Liver (tissue), 3 donors: ENCODE results near the gene ADA.

Experiments used
- HNF4G ChIP-seq: IDR thresholded peaks from 2 replicates; pipeline ENCODE4 v1.6.1; 2016; ENCODE audit warnings: antibody characterized with exemption
- TAF1 ChIP-seq: conservative IDR thresholded peaks from 2 replicates; pipeline ENCODE4 v1.6.1; 2016; ENCODE audit warnings: antibody characterized with exemption, mild to moderate bottlenecking
- TF ChIP-seq, protein P1 (sequence below): fragments of 150-350 bp; IDR thresholded peaks from 2 replicates; pipeline ENCODE4 v1.5.1; 2017; ENCODE audit warnings: improper control_type of control experiment, low read depth, low read length; ENCODE audit not compliant: missing input control
- donor health status: healthy.
- donor health status: healthy.

DNA sequence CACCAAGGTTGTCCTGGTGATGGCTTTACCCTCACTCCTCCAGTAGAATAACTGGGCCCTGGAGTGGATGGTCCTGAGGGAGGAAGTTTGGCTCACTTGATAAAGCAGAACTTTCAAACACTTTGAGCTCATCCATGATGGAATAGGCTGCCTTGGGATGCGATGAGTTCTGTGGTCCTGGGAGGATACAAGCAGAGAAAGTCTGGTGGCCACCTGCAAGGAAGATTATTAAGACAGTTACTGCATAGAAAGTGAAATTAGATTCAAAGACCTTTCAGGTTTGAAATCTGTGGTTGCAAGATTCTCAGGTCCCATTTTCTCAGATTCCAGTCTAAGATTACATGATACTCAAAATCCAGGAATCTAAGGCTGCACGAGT, 43.8 kb upstream of the ADA start:
- no peak for TF ChIP-seq HNF4G
- TF ChIP-seq, protein P1, sequence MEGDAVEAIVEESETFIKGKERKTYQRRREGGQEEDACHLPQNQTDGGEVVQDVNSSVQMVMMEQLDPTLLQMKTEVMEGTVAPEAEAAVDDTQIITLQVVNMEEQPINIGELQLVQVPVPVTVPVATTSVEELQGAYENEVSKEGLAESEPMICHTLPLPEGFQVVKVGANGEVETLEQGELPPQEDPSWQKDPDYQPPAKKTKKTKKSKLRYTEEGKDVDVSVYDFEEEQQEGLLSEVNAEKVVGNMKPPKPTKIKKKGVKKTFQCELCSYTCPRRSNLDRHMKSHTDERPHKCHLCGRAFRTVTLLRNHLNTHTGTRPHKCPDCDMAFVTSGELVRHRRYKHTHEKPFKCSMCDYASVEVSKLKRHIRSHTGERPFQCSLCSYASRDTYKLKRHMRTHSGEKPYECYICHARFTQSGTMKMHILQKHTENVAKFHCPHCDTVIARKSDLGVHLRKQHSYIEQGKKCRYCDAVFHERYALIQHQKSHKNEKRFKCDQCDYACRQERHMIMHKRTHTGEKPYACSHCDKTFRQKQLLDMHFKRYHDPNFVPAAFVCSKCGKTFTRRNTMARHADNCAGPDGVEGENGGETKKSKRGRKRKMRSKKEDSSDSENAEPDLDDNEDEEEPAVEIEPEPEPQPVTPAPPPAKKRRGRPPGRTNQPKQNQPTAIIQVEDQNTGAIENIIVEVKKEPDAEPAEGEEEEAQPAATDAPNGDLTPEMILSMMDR, result no peak
- no peak for TF ChIP-seq TAF1
